Natural killer cell (primary cell): ENCODE measurements around the gene XK. TPM values are rescaled to one million over a fixed set of nuclear protein-coding genes. Genes with fewer than 3 reads are reported as not detected.

Experiments used
- ATAC-seq, 3 donors: fragments of 150-1000 bp in 2 of 3; fragments of 200-7000 bp in 1 of 3; cut with Tn5 transposase; 1 replicate in 1 of 3; 2 replicates in 2 of 3; pipeline ENCODE4 v1.10.0; 2021; ENCODE audit warnings: mild to moderate bottlenecking in 2 of 3, moderate library complexity in 2 of 3
- DNase-seq, 2 donors: peaks; one replicate each; pipeline versions ENCODE4 v3.0.0 to v3.0.0-alpha.2; 2013 to 2021; ENCODE audit warnings: mixed read lengths in 1 of 2
- H3K27ac ChIP-seq: one replicate; pipeline ENCODE4 v1.5.1; 2013; ENCODE audit warnings: mild to moderate bottlenecking, low read length
- H3K27me3 ChIP-seq: one replicate; pipeline ENCODE4 v1.6.1; 2013; ENCODE audit warnings: low read length; ENCODE audit not compliant: control insufficient read depth, insufficient read depth
- H3K36me3 ChIP-seq: one replicate; pipeline ENCODE4 v1.6.1; 2013; ENCODE audit warnings: low read length; ENCODE audit not compliant: control insufficient read depth, insufficient read depth
- H3K4me1 ChIP-seq: one replicate; pipeline ENCODE4 v1.6.1; 2013; ENCODE audit warnings: low read length; ENCODE audit not compliant: control insufficient read depth, insufficient read depth
- H3K4me3 ChIP-seq: one replicate; pipeline ENCODE4 v1.5.1; 2013; ENCODE audit warnings: low read length
- H3K9me3 ChIP-seq: one replicate; pipeline ENCODE4 v1.6.1; 2013; ENCODE audit warnings: low read length; ENCODE audit not compliant: control insufficient read depth, insufficient read depth
- H3K27ac Mint-ChIP-seq, 2 donors: one replicate each; pipeline ENCODE4 v1.8.0; 2022; ENCODE audit warnings: mild to moderate bottlenecking in 2 of 2, mixed read lengths in 2 of 2, moderate library complexity in 1 of 2
- H3K27me3 Mint-ChIP-seq, 2 donors: one replicate each; pipeline ENCODE4 v1.8.0; 2022; ENCODE audit warnings: low read depth in 2 of 2, mixed read lengths in 2 of 2
- H3K36me3 Mint-ChIP-seq: one replicate; pipeline ENCODE4 v1.8.0; 2022; ENCODE audit warnings: mixed read lengths
- H3K4me1 Mint-ChIP-seq, 2 donors: one replicate each; pipeline ENCODE4 v1.8.0; 2022; ENCODE audit warnings: mixed read lengths in 2 of 2
- H3K4me3 Mint-ChIP-seq: one replicate; pipeline ENCODE4 v1.8.0; 2022; ENCODE audit warnings: mild to moderate bottlenecking, moderate library complexity, mixed read lengths
- H3K9me3 Mint-ChIP-seq, 2 donors: one replicate each; pipeline ENCODE4 v1.8.0; 2022; ENCODE audit warnings: mixed read lengths in 2 of 2
- CTCF ChIP-seq: fragments of 200-600 bp; IDR thresholded peaks from one replicate; pipeline ENCODE4 v1.8.0; 2022; ENCODE audit warnings: antibody characterized with exemption
- WGBS: methylation state at CpG from one replicate; pipeline ENCODE4 v1.1.7; 2013; ENCODE audit warnings: missing lambda C conversion rate; ENCODE audit not compliant: insufficient coverage; 5-methylcytosine and 5-hydroxymethylcytosine counted together
- intact Hi-C: fragments of 100-400 bp; cut with micrococcal nuclease; formaldehyde crosslinking; loops from one replicate; pipeline ENCODE4 v1.14.2; 2022
- total RNA-seq, 4 donors: library from RNA; stranded (reverse); fragments of 120-200 nt in 1 of 4; gene quantifications; one replicate each; pipeline versions ENCODE4 v1.2.3 to v1.2.4, GENCODE V29; 2013 to 2022

The XK gene
- total RNA-seq, 3 donors from 2014 or later (not counting 1 experiment from before 2014, with no cell fraction given), result 0.29 to 1.3 (median 0.56) TPM

GRCh38 chrX:37759351-37759750 lies 73.8 kb downstream of the XK start:
- ATAC-seq (no peak), DNase-seq (no peak)
- Histone ChIP-seq H3K4me1 (peaks cover 18% of the 10 kb centered on the region), H3K27me3 (no peaks in the 10 kb centered on the region), H3K36me3 (no peaks in the 10 kb centered on the region), H3K4me3 (no peak overlapping the region), H3K9me3 (no peaks in the 10 kb centered on the region), H3K27ac (no peak overlapping the region)
- Mint-ChIP-seq H3K4me1 (peaks cover 0 to 9% of the 10 kb centered on the region in 2 donors), H3K36me3 (no peaks in the 10 kb centered on the region), H3K27ac (no peak overlapping the region), H3K4me3 (no peak overlapping the region), H3K9me3 (no peaks in the 10 kb centered on the region), H3K27me3 (peaks cover 0 to 6% of the 10 kb centered on the region in 2 donors)
- intact Hi-C loops, result no loop called here
- no peak for TF ChIP-seq CTCF
- WGBS, result 100% methylated on average over 1 of the region's 1 CpG

DNA sequence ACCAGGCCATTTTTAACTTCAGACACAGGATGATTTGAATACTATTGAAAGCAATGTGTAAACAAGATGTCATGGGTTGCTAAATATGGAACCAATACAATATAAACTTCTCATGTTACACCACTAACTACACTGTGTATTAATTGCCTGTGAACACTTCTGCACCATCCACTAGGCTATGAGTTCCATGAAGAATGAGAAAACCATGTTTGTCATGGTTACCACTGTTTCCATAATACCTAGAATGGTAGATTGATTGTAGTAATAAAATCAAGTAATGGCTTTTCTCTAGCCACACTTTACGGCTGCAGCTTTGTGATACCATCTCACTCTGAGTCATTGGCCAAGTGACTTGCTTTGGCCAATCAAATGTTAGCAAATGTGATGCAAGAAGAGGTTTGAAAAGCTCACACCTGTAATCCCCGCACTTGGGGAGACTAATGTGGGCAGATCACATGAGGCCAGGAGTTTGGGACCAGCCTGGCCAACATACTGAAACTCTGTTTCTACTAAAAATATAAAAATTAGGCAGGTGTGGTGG lies 74.4 kb downstream of the XK start:
- WGBS, result 92% methylated on average over 2 of the region's 2 CpGs
- H3K27ac Mint-ChIP-seq, result no peak overlapping the region
- H3K4me3 ChIP-seq, result no peak overlapping the region
- H3K9me3 Mint-ChIP-seq, result no peaks in the 10 kb centered on the region
- H3K27me3 ChIP-seq, result no peaks in the 10 kb centered on the region
- H3K4me1 ChIP-seq, result peaks cover 12% of the 10 kb centered on the region
- intact Hi-C loops, result no loop called here
- H3K27ac ChIP-seq, result no peak overlapping the region
- no peaks in the 10 kb centered on the region for H3K36me3 ChIP-seq
- no peak for ATAC-seq
- no peaks in the 10 kb centered on the region for H3K9me3 ChIP-seq
- no peaks in the 10 kb centered on the region for H3K36me3 Mint-ChIP-seq
- DNase-seq, result no peak
- peaks cover 0 to 6% of the 10 kb centered on the region in 2 donors for H3K27me3 Mint-ChIP-seq
- H3K4me3 Mint-ChIP-seq, result no peak overlapping the region
- TF ChIP-seq CTCF, result no peak
- peaks cover 0 to 9% of the 10 kb centered on the region in 2 donors for H3K4me1 Mint-ChIP-seq

DNA sequence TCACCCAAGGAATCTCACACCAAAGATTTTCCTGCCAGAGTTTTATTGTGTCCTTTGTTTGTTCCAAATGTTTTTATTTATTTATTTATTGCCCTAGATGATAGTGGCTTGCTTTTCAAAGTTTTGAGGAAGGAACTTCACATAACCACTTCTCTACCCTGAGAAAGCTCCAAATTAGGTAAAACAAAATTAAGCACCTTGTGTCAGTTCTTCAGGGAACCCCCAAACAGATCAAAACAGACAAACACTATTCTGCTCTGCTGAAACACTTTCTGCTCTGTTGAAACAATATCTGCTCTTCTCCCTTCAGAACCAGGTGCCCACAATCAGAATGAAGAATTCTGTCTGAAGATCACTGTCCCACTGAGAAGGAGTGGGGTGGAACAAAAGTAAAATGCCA lies 77.8 kb downstream of the XK start:
- Histone ChIP-seq H3K27me3 (no peaks in the 10 kb centered on the region), H3K27ac (no peak overlapping the region), H3K9me3 (no peaks in the 10 kb centered on the region), H3K36me3 (no peaks in the 10 kb centered on the region), H3K4me1 (peaks cover 3% of the 10 kb centered on the region), H3K4me3 (no peak overlapping the region)
- ATAC-seq (no peak), DNase-seq (no peak)
- Mint-ChIP-seq H3K4me1 (peaks cover 0 to 11% of the 10 kb centered on the region in 2 donors), H3K9me3 (no peaks in the 10 kb centered on the region), H3K4me3 (no peak overlapping the region), H3K36me3 (no peaks in the 10 kb centered on the region), H3K27ac (no peak overlapping the region), H3K27me3 (peaks cover 0 to 6% of the 10 kb centered on the region in 2 donors)
- no peak for TF ChIP-seq CTCF
- intact Hi-C loops, result no loop called here

- DNase-seq (no peak), ATAC-seq (no peak)
- Histone ChIP-seq H3K27ac (no peak overlapping the region), H3K9me3 (no peaks in the 10 kb centered on the region), H3K4me1 (peaks cover 3% of the 10 kb centered on the region), H3K27me3 (no peaks in the 10 kb centered on the region), H3K36me3 (no peaks in the 10 kb centered on the region), H3K4me3 (no peak overlapping the region)
- H3K27ac Mint-ChIP-seq, result peak overlapping the region in 1 of 2 donors; percentile 38
- H3K4me3 Mint-ChIP-seq, result no peak overlapping the region
- H3K9me3 Mint-ChIP-seq, result no peaks in the 10 kb centered on the region
- intact Hi-C loops, result no loop called here
- TF ChIP-seq CTCF, result no peak
- peaks cover 0 to 6% of the 10 kb centered on the region in 2 donors for H3K27me3 Mint-ChIP-seq
- H3K4me1 Mint-ChIP-seq, result peaks cover 0 to 11% of the 10 kb centered on the region in 2 donors
- H3K36me3 Mint-ChIP-seq, result no peaks in the 10 kb centered on the region
Observed at GRCh38 chrX:37765507-37765906, 79.9 kb downstream of the XK start.
